DOHH2 (cell line): ENCODE data around the gene GPSM1.

Source experiments
- H3F3A ChIP-seq: fragments of 200-600 bp; sonication (generic), shearing (Covaris generic); 2 replicates; pipeline ENCODE4 v1.6.0; 2016; ENCODE audit warnings: antibody characterized with exemption, mild to moderate bottlenecking; ENCODE audit not compliant: control insufficient read depth, insufficient read depth
- H3K27ac ChIP-seq: fragments of 200-600 bp; sonication (generic); 2 replicates; pipeline ENCODE4 v1.5.1; 2014; ENCODE audit warnings: low read depth, mild to moderate bottlenecking, low read length, moderate library complexity
- H3K27me3 ChIP-seq: fragments of 200-600 bp; sonication (generic); 2 replicates; pipeline ENCODE4 v1.6.1; 2014; ENCODE audit warnings: mild to moderate bottlenecking, low read length, mixed read lengths; ENCODE audit not compliant: control insufficient read depth
- H3K36me3 ChIP-seq: fragments of 200-600 bp; sonication (generic); 2 replicates; pipeline ENCODE4 v1.6.1; 2014; ENCODE audit warnings: mild to moderate bottlenecking, low read length, moderate library complexity, mixed read lengths; ENCODE audit not compliant: control insufficient read depth
- H3K4me1 ChIP-seq: fragments of 200-600 bp; sonication (generic); 2 replicates; pipeline ENCODE4 v1.6.1; 2014; ENCODE audit warnings: mild to moderate bottlenecking, low read length, mixed read lengths; ENCODE audit not compliant: control insufficient read depth
- H3K4me2 ChIP-seq: fragments of 200-600 bp; sonication (generic); 2 replicates; pipeline ENCODE4 v1.6.0; 2014; ENCODE audit warnings: mild to moderate bottlenecking, low read length, moderate library complexity
- H3K4me3 ChIP-seq: fragments of 200-600 bp; sonication (generic); 2 replicates; pipeline ENCODE4 v1.5.1; 2014; ENCODE audit warnings: mild to moderate bottlenecking, low read length, mixed read lengths
- H3K79me2 ChIP-seq: fragments of 200-600 bp; sonication (generic); 2 replicates; pipeline ENCODE4 v1.6.1; 2014; ENCODE audit warnings: mild to moderate bottlenecking, low read length, mixed read lengths; ENCODE audit not compliant: control insufficient read depth
- H3K9me2 ChIP-seq: fragments of 200-600 bp; sonication (generic); replicated peaks from 2 replicates; pipeline ENCODE4 v1.6.1; 2014; ENCODE audit warnings: mild to moderate bottlenecking, low read length, mixed read lengths; ENCODE audit not compliant: control insufficient read depth
- H3K9me3 ChIP-seq: fragments of 200-600 bp; sonication (generic); 2 replicates; pipeline ENCODE4 v1.6.1; 2014; ENCODE audit warnings: antibody characterized with exemption, low read length, mixed read lengths; ENCODE audit not compliant: control insufficient read depth, insufficient read depth
- H4K20me1 ChIP-seq: fragments of 200-600 bp; sonication (generic); 2 replicates; pipeline ENCODE4 v1.6.0; 2014; ENCODE audit warnings: low read depth, mild to moderate bottlenecking, antibody characterized with exemption, low read length, moderate library complexity; ENCODE audit not compliant: control insufficient read depth, insufficient read depth
- CTCF ChIP-seq: fragments of 200-600 bp; sonication (generic); IDR thresholded peaks from one replicate; pipeline ENCODE4 v1.5.1; 2014; ENCODE audit warnings: antibody characterized with exemption, mild to moderate bottlenecking, low read depth, low read length; ENCODE audit not compliant: poor library complexity, severe bottlenecking
- EZH2phosphoT487 ChIP-seq: fragments of 200-600 bp; sonication (generic); IDR thresholded peaks from 2 replicates; pipeline ENCODE4 v1.6.1; 2017; ENCODE audit warnings: borderline replicate concordance, mild to moderate bottlenecking, antibody characterized with exemption, low read length, moderate library complexity, mixed read lengths

GPSM1 gene

GRCh38 chr9:136284951-136285350 lies 42.4 kb upstream of the GPSM1 start:
- Histone ChIP-seq H3K4me1 (peaks cover 28% of the 10 kb centered on the region), H3K27me3 (no peaks in the 10 kb centered on the region; the same call in 1 of the 2 replicates), H3K4me3 (no peak overlapping the region)

GRCh38 chr9:136285501-136286358 lies 41.6 kb upstream of the GPSM1 start:
- Histone ChIP-seq H3K4me1 (peaks cover 28% of the 10 kb centered on the region), H3K4me3 (no peak overlapping the region), H3K27me3 (no peaks in the 10 kb centered on the region; the same call in 1 of the 2 replicates), H3K9me3 (no peaks in the 10 kb centered on the region), H3K27ac (no peak overlapping the region), H3F3A (no peaks in the 10 kb centered on the region), H3K36me3 (no peaks in the 10 kb centered on the region), H3K4me2 (no peak overlapping the region), H3K9me2 (no peaks in the 10 kb centered on the region), H4K20me1 (peaks cover 7% of the 10 kb centered on the region; the same call in 1 of the 2 replicates), H3K79me2 (no peaks in the 10 kb centered on the region)
- no peak for TF ChIP-seq EZH2phosphoT487
- no peak for TF ChIP-seq CTCF

More at GRCh38 chr9:136284951-136285350, 42.4 kb upstream of the GPSM1 start:
- H3K4me2 ChIP-seq, result no peak overlapping the region
- H3K27ac ChIP-seq, result no peak overlapping the region
- no peaks in the 10 kb centered on the region for H3K9me3 ChIP-seq
- no peaks in the 10 kb centered on the region for H3K36me3 ChIP-seq
- H3K9me2 ChIP-seq, result no peaks in the 10 kb centered on the region
- no peak for TF ChIP-seq EZH2phosphoT487
- TF ChIP-seq CTCF, result no peak
- H3K79me2 ChIP-seq, result no peaks in the 10 kb centered on the region
- H3F3A ChIP-seq, result no peaks in the 10 kb centered on the region
- H4K20me1 ChIP-seq, result peaks cover 7% of the 10 kb centered on the region; the same call in 1 of the 2 replicates

GRCh38 chr9:136286359-136286986 lies 40.9 kb upstream of the GPSM1 start:
- Histone ChIP-seq H3K9me2 (no peaks in the 10 kb centered on the region), H3K27me3 (no peaks in the 10 kb centered on the region; the same call in 1 of the 2 replicates), H3K4me2 (no peak overlapping the region), H3K27ac (no peak overlapping the region), H3K4me1 (peaks cover 28% of the 10 kb centered on the region), H3K4me3 (no peak overlapping the region), H3K36me3 (no peaks in the 10 kb centered on the region), H3K79me2 (no peaks in the 10 kb centered on the region), H4K20me1 (peaks cover 7% of the 10 kb centered on the region; the same call in 1 of the 2 replicates), H3K9me3 (no peaks in the 10 kb centered on the region), H3F3A (no peaks in the 10 kb centered on the region)
- TF ChIP-seq EZH2phosphoT487 (no peak), CTCF (no peak)
